Right atrium auricular region (tissue), 2 donors: ENCODE results near the gene LRRK2. TPM values are rescaled to one million over a fixed set of nuclear protein-coding genes. Genes with fewer than 3 reads are reported as not detected.

Experiments
- DNase-seq: peaks from one replicate; pipeline ENCODE4 v3.0.0-alpha.2; 2019; ENCODE audit warnings: low spot score
- H3K27ac ChIP-seq, 2 donors: fragments of 200-600 bp; sonication (generic); 1 replicate in 1 of 2; 2 replicates in 1 of 2; pipeline ENCODE4 v1.5.1; 2016 to 2019
- H3K27me3 ChIP-seq, 2 donors: fragments of 200-600 bp; sonication (generic); one replicate each; pipeline versions ENCODE4 v1.5.1 to v1.6.0; 2017 to 2019
- H3K36me3 ChIP-seq: fragments of 200-600 bp; sonication (generic); one replicate; pipeline ENCODE4 v1.5.1; 2016
- H3K4me1 ChIP-seq, 2 donors: fragments of 200-600 bp; sonication (generic); one replicate each; pipeline versions ENCODE4 v1.5.1 to v1.6.0; 2017 to 2019
- H3K4me3 ChIP-seq, 2 donors: fragments of 200-600 bp; sonication (generic); 1 replicate in 1 of 2; 2 replicates in 1 of 2; pipeline ENCODE4 v1.5.1; 2017 to 2019; ENCODE audit warnings: mild to moderate bottlenecking in 1 of 2, moderate library complexity in 1 of 2
- H3K9me3 ChIP-seq, 2 donors: fragments of 200-600 bp; sonication (generic); one replicate each; pipeline ENCODE4 v1.5.1; 2019
- total RNA-seq, 2 donors: library from RNA; depleted of rRNA; stranded (reverse); fragments of >200 nt; gene quantifications; one replicate each; pipeline ENCODE4 v1.1.0, GENCODE V29; 2016
- TF ChIP-seq, protein P1 (sequence below), 2 donors: fragments of 200-600 bp; sonication (generic); IDR thresholded peaks; one replicate each; pipeline ENCODE4 v1.5.1; 2019; ENCODE audit warnings: antibody characterized with exemption in 2 of 2

The LRRK2 gene
- total RNA-seq, 2 donors from 2014 or later: 7.1 to 8.6 TPM

DNA sequence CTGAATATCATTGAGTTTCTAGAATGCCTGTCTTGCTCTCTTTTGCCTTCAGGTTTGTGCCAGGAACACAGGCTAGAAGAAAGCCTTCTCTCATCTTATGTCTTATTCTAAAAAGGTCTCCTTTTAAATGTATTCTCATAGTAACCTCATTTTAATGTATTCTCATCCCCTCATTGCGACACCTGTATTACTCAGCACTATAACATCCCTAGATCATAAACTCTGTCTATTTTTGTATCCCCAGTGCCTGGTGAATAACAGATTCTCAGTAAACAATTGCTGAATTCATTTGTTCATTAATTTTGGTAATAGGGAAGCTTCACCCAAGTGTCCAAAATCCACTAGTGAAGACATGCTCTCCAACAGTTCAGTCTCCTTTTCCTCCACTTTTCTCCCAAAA lies 8.8 kb upstream of the LRRK2 start:
- H3K36me3 ChIP-seq: no peaks in the 10 kb centered on the region
- H3K27ac ChIP-seq: no peak overlapping the region
- H3K9me3 ChIP-seq: no peaks in the 10 kb centered on the region
- no peaks in the 10 kb centered on the region for H3K4me1 ChIP-seq
- DNase-seq: no peak
- no peaks in the 10 kb centered on the region for H3K27me3 ChIP-seq
- H3K4me3 ChIP-seq: no peak overlapping the region
- TF ChIP-seq, protein P1, sequence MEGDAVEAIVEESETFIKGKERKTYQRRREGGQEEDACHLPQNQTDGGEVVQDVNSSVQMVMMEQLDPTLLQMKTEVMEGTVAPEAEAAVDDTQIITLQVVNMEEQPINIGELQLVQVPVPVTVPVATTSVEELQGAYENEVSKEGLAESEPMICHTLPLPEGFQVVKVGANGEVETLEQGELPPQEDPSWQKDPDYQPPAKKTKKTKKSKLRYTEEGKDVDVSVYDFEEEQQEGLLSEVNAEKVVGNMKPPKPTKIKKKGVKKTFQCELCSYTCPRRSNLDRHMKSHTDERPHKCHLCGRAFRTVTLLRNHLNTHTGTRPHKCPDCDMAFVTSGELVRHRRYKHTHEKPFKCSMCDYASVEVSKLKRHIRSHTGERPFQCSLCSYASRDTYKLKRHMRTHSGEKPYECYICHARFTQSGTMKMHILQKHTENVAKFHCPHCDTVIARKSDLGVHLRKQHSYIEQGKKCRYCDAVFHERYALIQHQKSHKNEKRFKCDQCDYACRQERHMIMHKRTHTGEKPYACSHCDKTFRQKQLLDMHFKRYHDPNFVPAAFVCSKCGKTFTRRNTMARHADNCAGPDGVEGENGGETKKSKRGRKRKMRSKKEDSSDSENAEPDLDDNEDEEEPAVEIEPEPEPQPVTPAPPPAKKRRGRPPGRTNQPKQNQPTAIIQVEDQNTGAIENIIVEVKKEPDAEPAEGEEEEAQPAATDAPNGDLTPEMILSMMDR (IDR thresholded peaks at IDR 0.05): no peak

- Histone ChIP-seq H3K4me1 (no peaks in the 10 kb centered on the region), H3K27me3 (no peaks in the 10 kb centered on the region), H3K4me3 (no peak overlapping the region), H3K9me3 (no peaks in the 10 kb centered on the region), H3K27ac (no peak overlapping the region), H3K36me3 (no peaks in the 10 kb centered on the region)
- DNase-seq: no peak
- TF ChIP-seq, protein P1 (IDR thresholded peaks at IDR 0.05): no peak
These were observed 8.1 kb upstream of the LRRK2 start for GRCh38 chr12:40216516-40217288.

DNA sequence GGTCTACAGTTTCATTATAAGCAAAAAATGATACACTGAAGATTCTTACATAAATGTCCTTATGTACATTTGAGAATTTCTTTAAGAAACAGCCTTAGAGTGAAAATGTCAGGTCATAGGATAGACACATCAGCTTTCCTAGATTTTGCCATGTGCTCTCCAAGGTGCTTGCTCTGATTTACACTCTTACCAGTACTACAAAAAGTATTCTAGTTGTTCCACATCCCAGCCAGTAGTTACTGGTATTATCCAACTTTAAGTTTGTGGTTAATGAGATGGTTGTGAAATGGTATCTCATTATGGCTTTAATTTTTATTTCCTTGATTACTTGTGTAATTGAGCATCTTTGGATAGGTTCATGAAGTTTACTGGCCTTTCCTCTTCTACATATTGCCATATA lies 5.0 kb upstream of the LRRK2 start:
- Histone ChIP-seq H3K4me3 (no peak overlapping the region), H3K27me3 (no peaks in the 10 kb centered on the region), H3K27ac (no peak overlapping the region), H3K36me3 (no peaks in the 10 kb centered on the region), H3K9me3 (no peaks in the 10 kb centered on the region), H3K4me1 (peaks cover 0 to 7% of the 10 kb centered on the region in 2 donors)
- TF ChIP-seq, protein P1 (IDR thresholded peaks at IDR 0.05): no peak
- no peak for DNase-seq

GRCh38 chr12:40222247-40222646 lies 2.5 kb upstream of the LRRK2 start:
- H3K27me3 ChIP-seq: no peaks in the 10 kb centered on the region
- H3K4me1 ChIP-seq: peaks cover 0 to 19% of the 10 kb centered on the region in 2 donors
- no peak for DNase-seq
- H3K9me3 ChIP-seq: no peaks in the 10 kb centered on the region
- H3K27ac ChIP-seq: no peak overlapping the region
- no peak overlapping the region for H3K4me3 ChIP-seq
- no peaks in the 10 kb centered on the region for H3K36me3 ChIP-seq
- TF ChIP-seq, protein P1 (IDR thresholded peaks at IDR 0.05): no peak

- Histone ChIP-seq H3K36me3 (no peaks in the 10 kb centered on the region), H3K27me3 (no peaks in the 10 kb centered on the region), H3K4me1 (peaks cover 0 to 19% of the 10 kb centered on the region in 2 donors), H3K27ac (peak overlapping the region; percentile 92 to 94), H3K9me3 (no peaks in the 10 kb centered on the region), H3K4me3 (peak overlapping the region; percentile 68 to 72)
- TF ChIP-seq, protein P1 (IDR thresholded peaks at IDR 0.05): no peak
- DNase-seq: no peak
These were observed 1.2 kb upstream of the LRRK2 start for GRCh38 chr12:40223646-40224045.
